GM12878 (cell line): ENCODE results near the gene SPG21. TPM values are rescaled to one million over a fixed set of nuclear protein-coding genes. Genes with fewer than 3 reads are reported as not detected.

Experiments
- ATAC-seq: fragments of 200-7000 bp; cut with Tn5 transposase; 3 replicates; pipeline ENCODE4 v1.9.1; 2020; ENCODE audit warnings: mild to moderate bottlenecking, moderate library complexity
- BruUV-seq: library from RNA; stranded (reverse); fragments of 400-500 nt; replicated peaks from 2 replicates; lab custom pipeline; 2021; lab: Mats Ljungman, UMichigan
- CTCF ChIA-PET: fragments of 300-600 bp; sonication (Branson Sonifier 250); formaldehyde crosslinking; extraction: SDS; loops from one replicate; lab custom pipeline; 2021; ENCODE audit warnings: inconsistent platforms; lab: Yijun Ruan, JAX
- POLR2A ChIA-PET: fragments of 350-600 bp; formaldehyde crosslinking; extraction: SDS; loops from one replicate; lab custom pipeline; 2021; ENCODE audit warnings: inconsistent platforms; lab: Charles Lee
- RAD21 ChIA-PET: fragments of 300-600 bp; sonication (Branson Sonifier 250); formaldehyde crosslinking; loops from one replicate; lab custom pipeline; 2023; ENCODE audit warnings: antibody characterized with exemption; ENCODE audit not compliant: unreplicated experiment; lab: Charles Lee
- SMC1A ChIA-PET: fragments of 300-600 bp; sonication (Branson Sonifier 250); formaldehyde crosslinking; loops from one replicate; lab custom pipeline; 2023; ENCODE audit not compliant: unreplicated experiment, uncharacterized antibody; lab: Charles Lee
- DNase-seq: peaks from one replicate; pipeline ENCODE4 v3.0.0-alpha.2; 2011; ENCODE audit warnings: low read depth, low spot score
- FAIRE-seq: peaks from 3 replicates; lab custom pipeline; 2011; peaks lifted over from hg19 to GRCh38; lab: Jason Lieb, UNC
- H2AFZ ChIP-seq: 2 replicates; pipeline ENCODE4 v1.6.0; 2011; ENCODE audit warnings: low read depth, low read length, control low read depth; ENCODE audit not compliant: control insufficient read depth
- H3K27ac ChIP-seq: 2 replicates; pipeline ENCODE4 v1.5.1; 2011; ENCODE audit warnings: control low read depth; ENCODE audit not compliant: control insufficient read depth, insufficient read depth
- H3K27me3 ChIP-seq, 2 experiments: replicated peaks in 1 of 2; 2 replicates each; pipeline versions ENCODE4 v1.6.0 to v1.6.1; 2011; ENCODE audit warnings: low read length in 1 of 2; ENCODE audit not compliant: control insufficient read depth in 2 of 2, insufficient read depth in 2 of 2
- H3K36me3 ChIP-seq, 2 experiments: 2 replicates each; pipeline ENCODE4 v1.5.1; 2011; ENCODE audit warnings: low read length in 1 of 2; ENCODE audit not compliant: control insufficient read depth in 2 of 2, insufficient read depth in 2 of 2
- H3K4me1 ChIP-seq: 2 replicates; pipeline ENCODE4 v1.6.1; 2011; ENCODE audit warnings: mild to moderate bottlenecking, low read length, moderate library complexity, mixed read lengths; ENCODE audit not compliant: control insufficient read depth, insufficient read depth
- H3K4me2 ChIP-seq: 2 replicates; pipeline ENCODE4 v1.6.0; 2011; ENCODE audit warnings: control low read depth; ENCODE audit not compliant: control insufficient read depth, insufficient read depth
- H3K4me3 ChIP-seq: fragments of 200-600 bp; sonication (generic); 2 replicates; pipeline ENCODE4 v1.5.1; 2016
- H3K79me2 ChIP-seq: 2 replicates; pipeline ENCODE4 v1.6.0; 2011; ENCODE audit warnings: low read length; ENCODE audit not compliant: control insufficient read depth, insufficient read depth
- H3K9ac ChIP-seq: 2 replicates; pipeline ENCODE4 v1.8.0; 2011; ENCODE audit warnings: low read length, control low read depth, mixed read lengths; ENCODE audit not compliant: control insufficient read depth, insufficient read depth
- H3K9me3 ChIP-seq: replicated peaks from 3 replicates; pipeline ENCODE4 v1.5.1; 2011; ENCODE audit warnings: mild to moderate bottlenecking, low read length; ENCODE audit not compliant: control insufficient read depth, insufficient read depth
- H4K20me1 ChIP-seq: 2 replicates; pipeline ENCODE4 v1.6.0; 2011; ENCODE audit not compliant: control insufficient read depth, insufficient read depth
- FOS ChIP-seq: IDR thresholded peaks from 3 replicates; pipeline ENCODE4 v1.6.1; 2011; ENCODE audit warnings: borderline replicate concordance; ENCODE audit not compliant: insufficient read length; ENCODE audit errors: extremely low read depth
- RUNX3 ChIP-seq: IDR thresholded peaks from 2 replicates; pipeline ENCODE4 v1.6.1; 2012; ENCODE audit warnings: low read length, inconsistent platforms
- WGBS: methylation state at CpG from one replicate; pipeline ENCODE4 v1.1.6; 2016; ENCODE audit warnings: low lambda C conversion rate; ENCODE audit not compliant: insufficient replicate concordance, insufficient coverage; ENCODE audit errors: missing lambda C conversion rate; 5-methylcytosine and 5-hydroxymethylcytosine counted together
- in situ Hi-C: fragments of 300-500 bp; cut with MboI; formaldehyde crosslinking; loops from 9 replicates; pipeline ENCODE4 v1.14.3; 2018; ENCODE audit warnings: mixed read lengths
- intact Hi-C: fragments of 100-400 bp; cut with micrococcal nuclease; formaldehyde crosslinking; loops from one replicate; pipeline ENCODE4 v1.14.2; 2022; ENCODE audit not compliant: unreplicated experiment
- polyA plus RNA-seq, 11 experiments: library from polyadenylated mRNA; depleted of rRNA in 4 of 11; unstranded in 6 of 11; stranded (reverse) in 5 of 11; fragments of >200 nt; fragmentation: Nextera tagmentation in 4 of 11; fragmentation: Illumina TruSeq in 1 of 11; extraction: Ambion mirVana in 4 of 11; extraction: Trizol in 1 of 11; gene quantifications; 1 replicate in 1 of 11; 2 replicates in 10 of 11; pipeline versions ENCODE4 v1.2.1 to v1.2.3, GENCODE V29; 2011 to 2016; ENCODE audit warnings: inconsistent platforms in 2 of 11, missing spikeins in 2 of 11, low read depth in 1 of 11
- total RNA-seq, 4 experiments: library from RNA; depleted of rRNA in 3 of 4; stranded (reverse); fragments of >200 nt in 3 of 4; fragmentation: Illumina TruSeq in 1 of 4; extraction: Trizol in 1 of 4; gene quantifications; 2 replicates each; pipeline versions ENCODE4 v1.2.1 to v1.2.3, GENCODE V29; 2013 to 2021
- TF ChIP-seq, protein P1 (sequence below): fragments of 450-650 bp; IDR thresholded peaks from 2 replicates; pipeline ENCODE4 v1.6.1; 2018; ENCODE audit warnings: mild to moderate bottlenecking, low read depth, moderate library complexity; ENCODE audit not compliant: partially characterized antibody

SPG21 gene
- total and polyA plus RNA-seq, 10 of the 15 experiments (the other 5 are each of a cell fraction or from before 2014, with no cell fraction given): 25.5 to 116 (median 68.0) TPM

- TF ChIP-seq, protein P1, sequence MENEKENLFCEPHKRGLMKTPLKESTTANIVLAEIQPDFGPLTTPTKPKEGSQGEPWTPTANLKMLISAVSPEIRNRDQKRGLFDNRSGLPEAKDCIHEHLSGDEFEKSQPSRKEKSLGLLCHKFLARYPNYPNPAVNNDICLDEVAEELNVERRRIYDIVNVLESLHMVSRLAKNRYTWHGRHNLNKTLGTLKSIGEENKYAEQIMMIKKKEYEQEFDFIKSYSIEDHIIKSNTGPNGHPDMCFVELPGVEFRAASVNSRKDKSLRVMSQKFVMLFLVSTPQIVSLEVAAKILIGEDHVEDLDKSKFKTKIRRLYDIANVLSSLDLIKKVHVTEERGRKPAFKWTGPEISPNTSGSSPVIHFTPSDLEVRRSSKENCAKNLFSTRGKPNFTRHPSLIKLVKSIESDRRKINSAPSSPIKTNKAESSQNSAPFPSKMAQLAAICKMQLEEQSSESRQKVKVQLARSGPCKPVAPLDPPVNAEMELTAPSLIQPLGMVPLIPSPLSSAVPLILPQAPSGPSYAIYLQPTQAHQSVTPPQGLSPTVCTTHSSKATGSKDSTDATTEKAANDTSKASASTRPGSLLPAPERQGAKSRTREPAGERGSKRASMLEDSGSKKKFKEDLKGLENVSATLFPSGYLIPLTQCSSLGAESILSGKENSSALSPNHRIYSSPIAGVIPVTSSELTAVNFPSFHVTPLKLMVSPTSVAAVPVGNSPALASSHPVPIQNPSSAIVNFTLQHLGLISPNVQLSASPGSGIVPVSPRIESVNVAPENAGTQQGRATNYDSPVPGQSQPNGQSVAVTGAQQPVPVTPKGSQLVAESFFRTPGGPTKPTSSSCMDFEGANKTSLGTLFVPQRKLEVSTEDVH: no peak
- TF ChIP-seq, all 136 proteins: peak for 0
Observed at GRCh38 chr15:64917211-64917610, 72.5 kb downstream of the SPG21 start (continued).

DNA sequence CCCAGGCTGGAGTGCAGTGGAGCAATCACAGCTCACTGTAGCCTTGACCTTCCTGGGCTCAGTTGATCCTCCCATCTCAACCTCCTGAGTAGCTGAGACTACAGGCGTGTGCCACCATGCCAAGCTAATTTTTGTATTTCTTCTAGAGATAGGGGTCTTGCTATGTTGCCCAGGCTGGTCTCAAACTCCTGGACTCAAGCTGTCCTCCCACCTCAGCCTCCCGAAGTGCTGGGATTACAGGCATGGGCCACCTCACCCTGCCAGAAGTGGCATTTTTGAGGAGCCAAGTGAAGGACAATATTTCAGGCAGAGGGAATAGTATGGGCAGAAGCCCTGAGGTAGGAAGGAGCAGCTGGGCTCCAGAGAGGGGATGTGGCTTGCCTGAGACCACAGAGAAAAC is 73.3 kb downstream of the SPG21 start:
- BruUV-seq: no TSS peak
- ChIA-PET POLR2A (interaction anchor here (0.5 to 0.6 kb wide), 4 partner anchors 10 to 832 kb away, joined by 3 read pairs; no protein-coding TSS in a partner anchor), CTCF (interaction anchor here (0.7 to 1.2 kb wide), 2 partner anchors 106 to 183 kb away, joined by 3 read pairs; no protein-coding TSS in a partner anchor), RAD21 (interaction anchor here (0.9 to 1.5 kb wide), 2 partner anchors 81 to 92 kb away, joined by 3 to 5 read pairs; no protein-coding TSS in a partner anchor), SMC1A (interaction anchor here (1.2 kb wide), 1 partner anchor 25 kb away, joined by 4 read pairs; no protein-coding TSS in a partner anchor)
- TF ChIP-seq RUNX3 (0 out of 2 replicates have a peak, but pooled peaks have one; percentile 8), FOS (no peak)
- Histone ChIP-seq H3K79me2 (no peaks in the 10 kb centered on the region), H3K4me1 (peaks cover 5% of the 10 kb centered on the region), H3K4me2 (no peak overlapping the region), H3K27ac (no peak overlapping the region), H3K9ac (no peak overlapping the region), H3K9me3 (no peaks in the 10 kb centered on the region), H3K4me3 (no peak overlapping the region), H3K27me3 (no peaks in the 10 kb centered on the region), H4K20me1 (no peaks in the 10 kb centered on the region), H3K36me3 (no peaks in the 10 kb centered on the region), H2AFZ (no peak overlapping the region)
- WGBS: 86% methylated on average over 2 of the region's 2 CpGs
- FAIRE-seq: no peak
- in situ Hi-C loops: no loop called here
- no peak for DNase-seq
- no peak for ATAC-seq
- intact Hi-C loops: no loop called here
